Measurements from ENCODE around the gene PTBP1.

DNA sequence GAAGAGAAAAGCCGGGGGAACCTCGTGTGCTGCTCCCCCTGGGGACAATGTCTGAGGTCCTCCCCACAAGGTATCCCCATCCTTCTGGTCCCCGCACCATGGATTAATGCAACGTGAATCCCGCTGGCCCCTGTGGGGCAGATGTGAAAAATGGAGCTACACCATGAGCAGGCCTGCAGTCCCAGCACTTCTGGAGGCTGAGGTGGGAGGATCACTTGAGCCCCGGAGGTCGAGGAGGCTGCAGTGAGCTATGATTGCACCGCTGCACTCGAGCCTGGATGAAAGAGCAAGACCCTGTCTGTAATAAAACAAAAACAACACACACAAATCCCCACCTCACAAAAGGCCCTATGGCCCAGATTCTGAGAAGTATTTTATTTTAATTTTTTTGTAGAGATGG, 61.0 kb downstream of the PTBP1 start:
- no peak for TF ChIP-seq EZH2 (IDR thresholded peaks at IDR 0.05; ENCODE audit: borderline replicate concordance, low read length)
- TF ChIP-seq, protein P1, sequence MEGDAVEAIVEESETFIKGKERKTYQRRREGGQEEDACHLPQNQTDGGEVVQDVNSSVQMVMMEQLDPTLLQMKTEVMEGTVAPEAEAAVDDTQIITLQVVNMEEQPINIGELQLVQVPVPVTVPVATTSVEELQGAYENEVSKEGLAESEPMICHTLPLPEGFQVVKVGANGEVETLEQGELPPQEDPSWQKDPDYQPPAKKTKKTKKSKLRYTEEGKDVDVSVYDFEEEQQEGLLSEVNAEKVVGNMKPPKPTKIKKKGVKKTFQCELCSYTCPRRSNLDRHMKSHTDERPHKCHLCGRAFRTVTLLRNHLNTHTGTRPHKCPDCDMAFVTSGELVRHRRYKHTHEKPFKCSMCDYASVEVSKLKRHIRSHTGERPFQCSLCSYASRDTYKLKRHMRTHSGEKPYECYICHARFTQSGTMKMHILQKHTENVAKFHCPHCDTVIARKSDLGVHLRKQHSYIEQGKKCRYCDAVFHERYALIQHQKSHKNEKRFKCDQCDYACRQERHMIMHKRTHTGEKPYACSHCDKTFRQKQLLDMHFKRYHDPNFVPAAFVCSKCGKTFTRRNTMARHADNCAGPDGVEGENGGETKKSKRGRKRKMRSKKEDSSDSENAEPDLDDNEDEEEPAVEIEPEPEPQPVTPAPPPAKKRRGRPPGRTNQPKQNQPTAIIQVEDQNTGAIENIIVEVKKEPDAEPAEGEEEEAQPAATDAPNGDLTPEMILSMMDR (conservative IDR thresholded peaks at IDR 0.05 in 1 of 2, IDR thresholded peaks at IDR 0.05 in 1 of 2; ENCODE audit: extremely low read depth in 1 of 2, insufficient read depth in 1 of 2, low read depth in 1 of 2, low read length in 2 of 2): no peak

Data from mammary epithelial cell (primary cell).